HEK293T (cell line): ENCODE results near the gene EPS8.

ENCODE experiments used
- FOXM1 ChIP-seq: fragments of 450-650 bp; IDR thresholded peaks from 2 replicates; pipeline ENCODE4 v1.6.1; 2017; ENCODE audit warnings: mild to moderate bottlenecking, borderline replicate concordance
- SUZ12 ChIP-seq: fragments of 450-650 bp; IDR thresholded peaks from 2 replicates; pipeline ENCODE4 v1.6.1; 2016; ENCODE audit warnings: mild to moderate bottlenecking

- TF ChIP-seq FOXM1, result no peak
- TF ChIP-seq SUZ12, result no peak
Observed at GRCh38 chr12:15722951-15723350, 66.2 kb downstream of the EPS8 start.
